SK-N-SH treated with all-trans-retinoic acid at 6 μM for 48 hours (cell line): ENCODE measurements around the gene SYNE3.

Experiments
- ATAC-seq: fragments of 200-7000 bp; cut with Tn5 transposase; 3 replicates; pipeline ENCODE4 v1.9.1; 2020; ENCODE audit warnings: mild to moderate bottlenecking, moderate library complexity
- ARNTL ChIP-seq: fragments of 450-650 bp; formaldehyde crosslinking; IDR thresholded peaks from 2 replicates; pipeline ENCODE4 v1.5.0; 2020; ENCODE audit warnings: low read depth, mild to moderate bottlenecking, moderate library complexity, borderline replicate concordance
- BACH2 ChIP-seq: fragments of 250-450 bp; sonication (Bioruptor Pico); IDR thresholded peaks from 2 replicates; pipeline ENCODE4 v1.9.0; 2021; ENCODE audit warnings: mild to moderate bottlenecking, borderline replicate concordance
- CSDC2 ChIP-seq: fragments of 250-450 bp; sonication (Bioruptor Pico); IDR thresholded peaks from 2 replicates; pipeline ENCODE4 v1.5.0; 2020; ENCODE audit warnings: mild to moderate bottlenecking, moderate library complexity
- ESRRG ChIP-seq: fragments of 250-450 bp; sonication (Bioruptor Pico); IDR thresholded peaks from 2 replicates; pipeline ENCODE4 v1.6.1; 2021; ENCODE audit warnings: mild to moderate bottlenecking
- GLIS3 ChIP-seq: fragments of 250-450 bp; sonication (Bioruptor Pico); IDR thresholded peaks from 2 replicates; pipeline ENCODE4 v1.5.0; 2020; ENCODE audit warnings: mild to moderate bottlenecking, moderate library complexity
- ISL1 ChIP-seq: fragments of 250-450 bp; sonication (Bioruptor Pico); IDR thresholded peaks from 2 replicates; pipeline ENCODE4 v2.1.2; 2022; ENCODE audit warnings: mild to moderate bottlenecking, moderate library complexity
- OSR1 ChIP-seq: fragments of 250-450 bp; sonication (Bioruptor Pico); IDR thresholded peaks from 2 replicates; pipeline ENCODE4 v1.8.0; 2022; ENCODE audit warnings: moderate library complexity, mild to moderate bottlenecking, inconsistent platforms
- PPARA ChIP-seq: fragments of 250-450 bp; sonication (Bioruptor Pico); IDR thresholded peaks from 2 replicates; pipeline ENCODE4 v1.5.0; 2020; ENCODE audit warnings: mild to moderate bottlenecking, borderline replicate concordance
- RARB ChIP-seq: fragments of 250-450 bp; sonication (Bioruptor Pico); IDR thresholded peaks from 2 replicates; pipeline ENCODE4 v1.8.0; 2021; ENCODE audit warnings: mild to moderate bottlenecking, moderate library complexity
- SNAI2 ChIP-seq: fragments of 250-450 bp; sonication (Bioruptor Pico); IDR thresholded peaks from 2 replicates; pipeline ENCODE4 v1.5.0; 2020; ENCODE audit warnings: mild to moderate bottlenecking, moderate library complexity
- TCF4 ChIP-seq: fragments of 250-450 bp; sonication (Bioruptor Pico); IDR thresholded peaks from 2 replicates; pipeline ENCODE4 v1.8.0; 2021; ENCODE audit warnings: mild to moderate bottlenecking, moderate library complexity, borderline replicate concordance
- TOX ChIP-seq: fragments of 250-450 bp; sonication (Bioruptor Pico); IDR thresholded peaks from 2 replicates; pipeline ENCODE4 v1.8.0; 2021; ENCODE audit warnings: mild to moderate bottlenecking, moderate library complexity, borderline replicate concordance
- TSHZ2 ChIP-seq: fragments of 250-450 bp; sonication (Bioruptor Pico); IDR thresholded peaks from 2 replicates; pipeline ENCODE4 v1.5.0; 2020; ENCODE audit warnings: mild to moderate bottlenecking, moderate library complexity
- ZC3H10 ChIP-seq: fragments of 250-450 bp; sonication (Bioruptor Pico); IDR thresholded peaks from 2 replicates; pipeline ENCODE4 v1.5.1; 2021; ENCODE audit warnings: mild to moderate bottlenecking, moderate library complexity
- ZFP3 ChIP-seq: fragments of 250-450 bp; sonication (Bioruptor Pico); IDR thresholded peaks from 2 replicates; pipeline ENCODE4 v1.5.0; 2020; ENCODE audit warnings: mild to moderate bottlenecking, moderate library complexity
- ZFP30 ChIP-seq: fragments of 450-650 bp; formaldehyde crosslinking; IDR thresholded peaks from 2 replicates; pipeline ENCODE4 v1.5.0; 2022; ENCODE audit warnings: mild to moderate bottlenecking, moderate library complexity
- ZNF565 ChIP-seq: fragments of 450-650 bp; formaldehyde crosslinking; conservative IDR thresholded peaks from 2 replicates; pipeline ENCODE4 v1.5.0; 2020; ENCODE audit warnings: low read depth, mild to moderate bottlenecking, moderate library complexity
- ZNF70 ChIP-seq: fragments of 450-650 bp; formaldehyde crosslinking; IDR thresholded peaks from 2 replicates; pipeline ENCODE4 v1.5.0; 2020; ENCODE audit warnings: mild to moderate bottlenecking, moderate library complexity
- ZNF8 ChIP-seq: fragments of 450-650 bp; formaldehyde crosslinking; IDR thresholded peaks from 2 replicates; pipeline ENCODE4 v1.5.0; 2020; ENCODE audit warnings: mild to moderate bottlenecking, moderate library complexity
- TF ChIP-seq, protein P1 (sequence below): fragments of 250-450 bp; sonication (Bioruptor Pico); IDR thresholded peaks from 2 replicates; pipeline ENCODE4 v1.5.1; 2020; ENCODE audit warnings: low read depth, mild to moderate bottlenecking, moderate library complexity
- TF ChIP-seq, protein P2 (sequence below): fragments of 250-450 bp; sonication (Bioruptor Pico); IDR thresholded peaks from 2 replicates; pipeline ENCODE4 v1.8.0; 2021; ENCODE audit warnings: low read depth, mild to moderate bottlenecking, moderate library complexity, borderline replicate concordance
- TF ChIP-seq, protein P3 (sequence below): fragments of 250-450 bp; sonication (Bioruptor Pico); IDR thresholded peaks from 2 replicates; pipeline ENCODE4 v1.5.1; 2021; ENCODE audit warnings: mild to moderate bottlenecking, moderate library complexity
- TF ChIP-seq, protein P4 (sequence below): fragments of 250-450 bp; sonication (Bioruptor Pico); IDR thresholded peaks from 2 replicates; pipeline ENCODE4 v1.8.0; 2020; ENCODE audit warnings: mild to moderate bottlenecking, moderate library complexity, borderline replicate concordance

SYNE3 gene

DNA sequence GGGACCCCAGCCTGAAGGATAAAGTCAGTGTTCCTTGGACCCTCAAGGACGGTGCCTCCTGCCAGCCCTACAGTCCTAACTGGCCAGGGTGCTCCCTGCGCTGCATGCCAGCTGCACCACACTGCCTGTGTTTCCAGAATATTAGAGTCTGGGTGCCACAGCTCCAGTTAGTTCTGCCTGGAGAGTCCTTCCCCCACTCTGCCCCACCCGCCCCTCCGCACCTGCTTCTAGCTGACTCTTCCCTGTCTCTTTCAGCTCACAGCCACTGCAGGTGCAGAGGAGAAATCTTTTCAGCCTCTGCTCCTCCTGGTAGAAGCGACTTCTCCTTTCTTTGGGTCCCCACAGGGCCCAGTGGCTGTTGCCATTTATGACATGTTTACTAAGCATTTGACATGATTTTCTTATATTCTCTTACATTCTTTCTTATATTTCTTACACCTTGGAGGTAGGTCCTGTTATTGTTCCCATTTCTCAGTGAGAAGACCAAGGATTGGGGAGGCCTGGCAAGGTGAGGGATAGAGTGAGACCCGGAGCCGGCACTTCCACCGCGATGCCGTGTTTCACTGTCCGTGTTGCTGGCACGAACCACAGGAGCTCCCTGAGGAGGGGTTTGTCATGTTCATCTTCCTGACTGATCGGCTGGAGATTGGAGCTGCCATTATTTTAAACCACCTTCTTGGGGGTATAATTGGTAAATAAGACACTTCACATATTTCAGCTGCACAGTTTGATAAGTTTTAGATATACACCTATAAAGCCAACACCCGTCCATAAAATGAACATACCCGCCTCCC is 29.4 kb downstream of the SYNE3 start:
- no peak for TF ChIP-seq RARB (CRISPR knock-in tag)
- TF ChIP-seq CSDC2 (CRISPR knock-in tag), result no peak
- TF ChIP-seq GLIS3 (CRISPR knock-in tag), result no peak
- no peak for TF ChIP-seq ARNTL (CRISPR knock-in tag)
- TF ChIP-seq ZC3H10, result no peak
- TF ChIP-seq, protein P1, sequence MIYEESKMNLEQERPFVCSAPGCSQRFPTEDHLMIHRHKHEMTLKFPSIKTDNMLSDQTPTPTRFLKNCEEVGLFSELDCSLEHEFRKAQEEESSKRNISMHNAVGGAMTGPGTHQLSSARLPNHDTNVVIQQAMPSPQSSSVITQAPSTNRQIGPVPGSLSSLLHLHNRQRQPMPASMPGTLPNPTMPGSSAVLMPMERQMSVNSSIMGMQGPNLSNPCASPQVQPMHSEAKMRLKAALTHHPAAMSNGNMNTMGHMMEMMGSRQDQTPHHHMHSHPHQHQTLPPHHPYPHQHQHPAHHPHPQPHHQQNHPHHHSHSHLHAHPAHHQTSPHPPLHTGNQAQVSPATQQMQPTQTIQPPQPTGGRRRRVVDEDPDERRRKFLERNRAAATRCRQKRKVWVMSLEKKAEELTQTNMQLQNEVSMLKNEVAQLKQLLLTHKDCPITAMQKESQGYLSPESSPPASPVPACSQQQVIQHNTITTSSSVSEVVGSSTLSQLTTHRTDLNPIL (CRISPR knock-in tag), result no peak
- TF ChIP-seq, protein P2, sequence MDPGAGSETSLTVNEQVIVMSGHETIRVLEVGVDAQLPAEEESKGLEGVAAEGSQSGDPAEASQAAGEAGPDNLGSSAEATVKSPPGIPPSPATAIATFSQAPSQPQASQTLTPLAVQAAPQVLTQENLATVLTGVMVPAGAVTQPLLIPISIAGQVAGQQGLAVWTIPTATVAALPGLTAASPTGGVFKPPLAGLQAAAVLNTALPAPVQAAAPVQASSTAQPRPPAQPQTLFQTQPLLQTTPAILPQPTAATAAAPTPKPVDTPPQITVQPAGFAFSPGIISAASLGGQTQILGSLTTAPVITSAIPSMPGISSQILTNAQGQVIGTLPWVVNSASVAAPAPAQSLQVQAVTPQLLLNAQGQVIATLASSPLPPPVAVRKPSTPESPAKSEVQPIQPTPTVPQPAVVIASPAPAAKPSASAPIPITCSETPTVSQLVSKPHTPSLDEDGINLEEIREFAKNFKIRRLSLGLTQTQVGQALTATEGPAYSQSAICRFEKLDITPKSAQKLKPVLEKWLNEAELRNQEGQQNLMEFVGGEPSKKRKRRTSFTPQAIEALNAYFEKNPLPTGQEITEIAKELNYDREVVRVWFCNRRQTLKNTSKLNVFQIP (CRISPR knock-in tag), result no peak
- TF ChIP-seq, protein P3, sequence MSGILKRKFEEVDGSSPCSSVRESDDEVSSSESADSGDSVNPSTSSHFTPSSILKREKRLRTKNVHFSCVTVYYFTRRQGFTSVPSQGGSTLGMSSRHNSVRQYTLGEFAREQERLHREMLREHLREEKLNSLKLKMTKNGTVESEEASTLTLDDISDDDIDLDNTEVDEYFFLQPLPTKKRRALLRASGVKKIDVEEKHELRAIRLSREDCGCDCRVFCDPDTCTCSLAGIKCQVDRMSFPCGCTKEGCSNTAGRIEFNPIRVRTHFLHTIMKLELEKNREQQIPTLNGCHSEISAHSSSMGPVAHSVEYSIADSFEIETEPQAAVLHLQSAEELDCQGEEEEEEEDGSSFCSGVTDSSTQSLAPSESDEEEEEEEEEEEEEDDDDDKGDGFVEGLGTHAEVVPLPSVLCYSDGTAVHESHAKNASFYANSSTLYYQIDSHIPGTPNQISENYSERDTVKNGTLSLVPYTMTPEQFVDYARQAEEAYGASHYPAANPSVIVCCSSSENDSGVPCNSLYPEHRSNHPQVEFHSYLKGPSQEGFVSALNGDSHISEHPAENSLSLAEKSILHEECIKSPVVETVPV (CRISPR knock-in tag), result no peak
- TF ChIP-seq ZNF8 (CRISPR knock-in tag), result no peak
- no peak for TF ChIP-seq ZFP3 (CRISPR knock-in tag)
- TF ChIP-seq, protein P4, sequence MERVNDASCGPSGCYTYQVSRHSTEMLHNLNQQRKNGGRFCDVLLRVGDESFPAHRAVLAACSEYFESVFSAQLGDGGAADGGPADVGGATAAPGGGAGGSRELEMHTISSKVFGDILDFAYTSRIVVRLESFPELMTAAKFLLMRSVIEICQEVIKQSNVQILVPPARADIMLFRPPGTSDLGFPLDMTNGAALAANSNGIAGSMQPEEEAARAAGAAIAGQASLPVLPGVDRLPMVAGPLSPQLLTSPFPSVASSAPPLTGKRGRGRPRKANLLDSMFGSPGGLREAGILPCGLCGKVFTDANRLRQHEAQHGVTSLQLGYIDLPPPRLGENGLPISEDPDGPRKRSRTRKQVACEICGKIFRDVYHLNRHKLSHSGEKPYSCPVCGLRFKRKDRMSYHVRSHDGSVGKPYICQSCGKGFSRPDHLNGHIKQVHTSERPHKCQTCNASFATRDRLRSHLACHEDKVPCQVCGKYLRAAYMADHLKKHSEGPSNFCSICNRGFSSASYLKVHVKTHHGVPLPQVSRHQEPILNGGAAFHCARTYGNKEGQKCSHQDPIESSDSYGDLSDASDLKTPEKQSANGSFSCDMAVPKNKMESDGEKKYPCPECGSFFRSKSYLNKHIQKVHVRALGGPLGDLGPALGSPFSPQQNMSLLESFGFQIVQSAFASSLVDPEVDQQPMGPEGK (CRISPR knock-in tag), result no peak
- no peak for TF ChIP-seq ZNF70 (CRISPR knock-in tag)
- no peak for TF ChIP-seq SNAI2 (CRISPR knock-in tag)
- no peak for TF ChIP-seq ZFP30 (CRISPR knock-in tag)
- no peak for TF ChIP-seq TCF4
- no peak for TF ChIP-seq ESRRG (CRISPR knock-in tag)
- ATAC-seq, result no peak

- ATAC-seq, result no peak
- TF ChIP-seq RARB (CRISPR knock-in tag) (no peak), SNAI2 (CRISPR knock-in tag) (no peak), ISL1 (no peak)
Observed at GRCh38 chr14:95485222-95485819, 31.1 kb downstream of the SYNE3 start.

GRCh38 chr14:95484296-95484695 is 32.2 kb downstream of the SYNE3 start:
- ATAC-seq, result no peak
- TF ChIP-seq TCF4, result no peak
- TF ChIP-seq ZNF8 (CRISPR knock-in tag), result no peak
- no peak for TF ChIP-seq ZC3H10
- TF ChIP-seq, protein P2 (CRISPR knock-in tag), result no peak
- TF ChIP-seq ISL1, result no peak
- no peak for TF ChIP-seq BACH2
- TF ChIP-seq SNAI2 (CRISPR knock-in tag), result no peak
- TF ChIP-seq TOX (CRISPR knock-in tag), result no peak
- no peak for TF ChIP-seq ZFP3 (CRISPR knock-in tag)
- no peak for TF ChIP-seq ZNF70 (CRISPR knock-in tag)
- no peak for TF ChIP-seq CSDC2 (CRISPR knock-in tag)
- no peak for TF ChIP-seq OSR1
- TF ChIP-seq ESRRG (CRISPR knock-in tag), result no peak
- no peak for TF ChIP-seq ARNTL (CRISPR knock-in tag)
- no peak for TF ChIP-seq ZFP30 (CRISPR knock-in tag)
- TF ChIP-seq PPARA, result no peak
- TF ChIP-seq, protein P1 (CRISPR knock-in tag), result no peak
- TF ChIP-seq ZNF565 (CRISPR knock-in tag), result no peak
- no peak for TF ChIP-seq RARB (CRISPR knock-in tag)
- no peak for TF ChIP-seq TSHZ2 (CRISPR knock-in tag)
